Activated CD8-positive, alpha-beta memory T cell treated with anti-CD3 and anti-CD28 coated beads for 24 hours (primary cell): ENCODE data around the gene WHRN.

Source experiments
- DNase-seq: peaks from one replicate; pipeline ENCODE4 v3.0.0-alpha.2; 2020

WHRN gene

DNA sequence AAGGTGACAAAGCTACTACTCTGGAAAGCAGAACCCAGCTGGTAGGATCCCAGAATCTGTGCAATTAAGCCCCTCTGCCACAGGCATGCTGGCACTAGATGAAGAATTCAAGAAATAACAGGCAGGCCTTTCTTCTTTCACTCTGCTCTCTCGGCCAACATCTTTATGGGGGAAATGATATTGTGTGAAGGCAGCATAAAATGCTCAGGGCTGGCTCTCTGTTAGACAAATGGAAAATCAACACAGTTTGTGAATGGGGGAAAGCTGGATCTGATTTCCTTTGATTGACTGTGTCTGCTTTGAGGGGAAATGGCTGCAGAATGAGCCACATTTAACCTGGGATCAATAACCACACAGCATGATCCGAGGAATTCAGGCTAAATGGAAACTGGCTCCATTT is 88.4 kb downstream of the WHRN start:
- no peak for DNase-seq

DNA sequence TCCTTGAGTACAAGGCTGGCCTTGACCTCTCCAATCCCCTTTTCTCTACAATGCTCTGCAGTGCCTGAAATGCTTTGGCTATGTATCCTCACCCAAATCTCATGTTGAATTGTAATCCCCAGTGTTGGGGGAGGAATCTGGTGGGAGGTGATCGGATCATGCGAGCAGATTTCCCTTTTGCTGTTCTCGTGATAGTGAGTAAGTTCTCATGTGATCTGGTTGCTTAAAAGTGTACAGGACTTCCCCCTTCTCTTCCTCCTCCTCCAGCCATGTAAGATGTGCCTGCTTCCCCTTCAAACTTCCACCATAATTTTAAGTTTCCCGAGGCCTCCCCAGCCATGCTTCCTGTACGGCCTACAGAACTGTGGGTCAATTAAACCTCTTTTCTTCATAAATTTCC is 89.0 kb downstream of the WHRN start:
- no peak for DNase-seq

DNA sequence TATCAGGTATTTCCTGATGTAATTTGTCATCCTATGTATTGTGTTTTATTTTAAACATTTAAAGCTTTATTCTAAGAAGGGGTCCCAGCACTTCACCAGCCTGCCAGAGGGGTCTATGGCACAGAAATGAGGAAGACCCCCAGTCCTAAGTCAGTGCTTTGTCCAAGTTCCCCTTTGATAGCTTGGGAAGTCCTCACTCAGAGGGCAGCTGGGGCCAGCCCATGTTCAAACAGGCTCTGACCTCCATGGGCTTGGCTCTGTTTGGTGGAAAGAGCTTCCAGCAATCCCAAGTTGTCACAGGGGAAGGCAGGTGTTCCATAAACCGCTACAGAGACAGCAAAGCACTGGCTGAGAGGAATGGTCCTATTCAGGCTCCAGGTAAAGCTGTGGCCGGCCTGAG is 90.9 kb downstream of the WHRN start:
- no peak for DNase-seq

DNA sequence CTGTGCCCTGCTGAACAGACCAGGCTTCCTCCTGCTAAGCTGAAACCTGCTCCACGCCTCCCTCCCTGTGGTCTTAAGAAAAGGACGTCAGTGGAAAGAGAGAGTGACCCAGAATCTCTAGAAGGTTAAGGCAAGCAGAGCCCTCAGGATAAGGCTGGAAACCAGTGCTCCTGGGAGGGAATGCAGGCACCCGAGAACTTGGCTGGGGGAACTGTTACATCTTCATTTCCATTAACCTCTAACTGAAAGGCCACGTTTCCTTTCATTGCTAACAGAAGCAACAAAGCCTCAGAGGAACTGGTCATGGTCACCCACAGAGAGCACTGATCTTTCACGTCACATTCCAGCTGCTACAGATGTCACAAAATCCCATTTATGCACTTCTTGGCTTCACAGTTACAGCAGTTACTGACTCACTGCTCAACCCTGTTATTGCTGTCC is 91.4 kb downstream of the WHRN start:
- DNase-seq: no peak

GRCh38 chr9:114412048-114412683 is 93.1 kb downstream of the WHRN start:
- DNase-seq: no peak

DNA sequence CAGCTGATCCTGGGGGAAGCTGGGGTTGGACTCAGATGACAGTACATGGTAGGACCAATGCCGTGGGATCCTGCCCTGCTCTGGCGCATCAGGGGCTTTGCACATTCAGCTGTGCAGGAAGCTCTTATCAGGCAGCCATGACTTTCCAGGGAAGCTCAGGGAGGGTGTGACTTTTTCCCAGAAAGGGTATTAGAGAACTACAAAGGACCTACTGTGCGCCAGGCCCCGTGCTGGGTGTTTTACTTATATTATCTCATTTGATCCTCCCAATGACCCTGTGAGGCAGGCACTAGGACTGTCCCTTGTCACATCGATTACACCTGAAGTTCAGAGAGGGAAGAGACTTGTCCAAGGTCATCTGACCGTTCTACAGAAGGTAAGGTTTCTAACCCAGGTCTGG is 93.8 kb downstream of the WHRN start:
- no peak for DNase-seq

DNA sequence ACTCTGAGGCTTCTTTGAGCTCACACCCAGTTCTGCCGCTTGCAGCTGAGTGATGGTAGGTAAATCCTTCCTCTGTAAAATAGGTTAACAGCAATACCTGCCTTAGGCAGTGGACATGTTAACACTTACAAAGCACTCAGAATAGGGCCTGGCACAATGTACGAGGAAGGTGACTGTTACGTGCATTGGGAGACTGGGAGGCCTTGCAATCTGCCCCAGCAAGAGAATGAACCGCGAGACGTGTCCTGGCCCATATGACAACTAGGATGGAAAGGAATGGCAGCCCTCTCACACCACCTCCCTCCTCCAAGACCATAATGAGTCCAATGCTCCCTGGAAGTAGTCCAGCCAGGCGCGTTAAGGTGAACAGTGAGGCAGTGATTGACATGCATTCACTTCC is 94.4 kb downstream of the WHRN start:
- no peak for DNase-seq

- DNase-seq: no peak
These were observed 95.4 kb downstream of the WHRN start for GRCh38 chr9:114409842-114410241.

DNA sequence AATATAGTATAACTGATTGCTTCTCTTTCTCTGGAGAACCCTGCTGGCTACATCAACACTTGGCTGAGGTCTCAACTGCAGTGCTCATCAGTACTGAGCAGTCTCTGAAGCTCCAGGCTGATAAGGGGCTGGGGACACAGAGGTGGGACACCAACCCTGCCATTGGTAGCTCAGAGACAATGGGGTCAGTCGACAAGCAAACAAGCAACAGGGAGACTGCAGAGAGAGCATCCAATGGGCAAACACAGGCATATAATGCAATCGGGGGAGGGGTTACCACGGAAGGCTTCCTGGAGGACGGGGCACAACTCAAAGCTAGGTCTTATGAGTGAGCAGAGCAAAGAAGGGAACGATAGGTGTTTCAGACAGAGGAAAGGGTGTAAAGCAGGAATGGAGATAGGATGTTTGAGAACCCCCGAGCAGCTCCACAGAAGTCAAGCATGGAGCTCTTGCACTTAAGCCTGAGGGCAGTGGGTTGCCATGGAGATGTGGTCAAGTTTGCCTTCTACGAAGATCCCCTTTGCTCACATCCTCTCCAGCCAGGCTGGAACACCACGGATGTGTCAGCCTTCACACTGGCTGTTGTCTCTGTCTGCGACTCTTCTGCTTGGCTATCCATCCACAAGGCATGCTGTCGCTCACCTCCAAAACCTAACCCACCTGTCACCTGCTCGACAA is 96.0 kb downstream of the WHRN start:
- no peak for DNase-seq

GRCh38 chr9:114408645-114409044 is 96.6 kb downstream of the WHRN start:
- DNase-seq: no peak

DNA sequence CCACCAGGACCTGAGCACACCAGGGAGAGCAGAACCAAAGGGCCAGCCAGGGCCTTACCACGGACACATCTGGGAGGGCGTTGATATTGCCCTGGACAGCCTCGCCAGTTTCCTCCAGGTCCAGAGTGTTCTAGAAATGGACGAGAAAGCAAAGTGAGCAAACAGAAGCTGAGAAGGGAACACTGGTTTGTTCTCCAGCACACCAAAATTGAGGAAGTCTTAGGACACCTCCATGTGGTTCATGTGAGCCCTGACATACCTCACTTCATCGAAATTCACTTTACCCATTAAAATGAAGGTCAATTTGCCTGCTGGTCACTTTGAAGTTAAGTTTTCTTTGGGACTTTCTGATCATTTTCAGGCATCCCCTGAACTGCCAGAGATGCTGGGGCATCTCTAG is 97.4 kb downstream of the WHRN start:
- no peak for DNase-seq

DNA sequence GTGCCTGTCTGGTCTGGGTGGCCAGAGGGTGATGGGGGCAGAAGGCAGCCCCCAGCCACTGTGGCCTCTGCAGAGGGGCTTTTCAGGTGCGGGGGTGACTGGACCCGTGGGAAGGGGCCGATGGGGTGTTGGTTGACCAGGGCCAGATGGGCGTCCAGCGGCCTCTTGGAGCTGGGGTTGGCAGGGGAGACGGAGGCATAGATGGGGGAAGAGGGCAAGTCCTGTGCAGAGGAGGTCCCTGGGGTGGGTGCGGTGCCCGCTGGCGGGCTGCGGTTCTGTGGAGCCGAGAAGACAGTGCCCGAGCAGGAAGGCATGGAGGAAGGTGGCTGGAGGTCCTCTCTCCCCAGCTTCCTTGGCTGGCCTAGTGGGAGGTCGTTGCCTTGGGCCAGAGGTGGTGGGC is 98.8 kb downstream of the WHRN start:
- DNase-seq: no peak

DNA sequence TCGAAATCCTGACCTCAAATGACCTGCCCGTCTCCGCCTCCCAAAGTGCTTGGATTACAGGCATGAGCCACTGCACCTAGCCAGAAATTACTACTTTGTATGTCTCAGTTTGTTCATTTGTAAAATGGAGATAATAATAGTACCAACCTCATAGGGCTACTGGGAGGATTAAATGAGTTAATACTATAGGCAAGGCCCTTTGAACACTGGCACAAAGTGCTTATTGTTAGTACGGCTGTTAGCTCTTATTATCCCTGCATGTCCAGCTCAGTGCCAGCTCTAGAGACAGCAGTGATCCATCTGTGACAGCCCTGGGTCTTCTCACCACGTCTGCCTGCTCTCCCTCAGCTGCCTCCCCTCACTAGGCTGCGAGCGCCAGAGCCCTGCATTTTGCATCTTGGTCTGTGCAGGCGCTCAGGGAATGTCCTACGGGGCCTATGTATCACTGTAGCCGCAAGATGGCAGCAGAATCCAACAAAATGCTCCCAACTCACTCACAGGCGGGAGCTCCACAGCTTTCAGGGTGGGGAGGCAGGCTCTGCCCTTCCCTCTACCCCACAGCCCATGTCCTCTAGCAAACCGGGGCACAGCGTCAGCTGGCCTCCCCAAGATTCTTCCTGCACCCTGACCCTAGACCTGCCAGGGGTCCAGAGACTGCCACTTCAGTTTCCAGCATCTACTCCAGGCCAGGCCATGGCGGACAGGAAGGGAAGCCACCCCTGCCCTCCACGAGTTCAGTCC is 99.8 kb downstream of the WHRN start:
- DNase-seq: peak; percentile 89

DNA sequence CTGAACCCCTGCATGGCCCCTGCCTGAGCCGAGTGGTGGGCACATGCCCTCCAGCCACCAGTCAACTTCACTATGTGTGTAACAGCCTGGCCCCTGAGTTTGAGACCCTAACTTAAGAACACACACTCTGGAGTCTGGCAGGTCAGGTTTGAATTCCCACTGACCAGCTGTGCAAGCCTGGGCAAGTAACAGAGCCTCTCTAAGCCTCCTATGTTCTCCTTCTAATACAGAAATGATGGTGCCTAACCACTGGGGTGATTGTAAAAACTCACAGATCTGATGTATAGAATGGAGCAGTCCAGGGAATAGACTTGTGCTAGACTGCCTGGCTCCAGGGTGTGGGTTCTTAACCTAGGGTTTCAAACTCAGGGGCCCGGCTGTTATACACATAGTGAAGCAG is 100.7 kb downstream of the WHRN start:
- no peak for DNase-seq

GRCh38 chr9:114403153-114403756 is 102.0 kb downstream of the WHRN start:
- no peak for DNase-seq

DNA sequence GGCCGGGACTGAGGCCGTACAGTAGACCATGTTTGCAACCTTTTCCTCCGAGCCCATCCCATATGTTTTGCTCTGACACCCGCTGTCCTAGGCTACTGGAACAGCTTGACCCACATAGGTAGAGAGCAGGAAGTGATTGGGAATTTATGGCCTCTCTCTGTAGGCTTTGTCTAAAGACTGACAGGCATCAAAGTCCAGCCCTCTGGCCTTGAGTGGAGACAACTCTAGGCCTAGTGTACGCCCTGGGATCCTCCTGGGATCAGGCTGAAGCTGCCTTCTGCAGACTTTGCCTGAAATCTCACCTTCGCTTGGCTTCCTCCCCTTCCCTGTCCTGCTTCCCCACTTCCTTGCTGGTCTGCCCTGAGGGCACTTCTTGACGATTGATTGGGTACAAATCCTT is 103.9 kb downstream of the WHRN start:
- DNase-seq: no peak

DNA sequence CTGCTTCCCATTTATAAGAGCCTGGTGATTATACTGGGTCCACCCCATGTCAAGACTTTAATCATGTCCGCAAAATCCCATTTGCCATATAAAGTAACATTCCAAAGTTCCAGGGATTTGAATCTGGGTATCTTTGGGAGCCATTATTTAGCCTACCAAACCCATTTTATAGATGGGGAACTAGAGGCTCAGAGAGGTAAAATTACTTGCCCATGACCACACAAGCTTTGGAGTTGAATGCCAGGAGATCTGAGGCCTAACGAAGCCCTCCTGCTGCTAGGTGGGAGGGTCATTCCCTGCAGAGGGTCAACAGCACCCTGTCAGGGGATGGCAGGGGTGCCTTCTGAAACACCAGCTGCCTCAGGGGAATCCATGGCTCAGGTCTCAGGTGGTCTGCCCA is 104.5 kb downstream of the WHRN start:
- DNase-seq: no peak

- DNase-seq: no peak
These were observed 105.1 kb downstream of the WHRN start for GRCh38 chr9:114400219-114400618.

DNA sequence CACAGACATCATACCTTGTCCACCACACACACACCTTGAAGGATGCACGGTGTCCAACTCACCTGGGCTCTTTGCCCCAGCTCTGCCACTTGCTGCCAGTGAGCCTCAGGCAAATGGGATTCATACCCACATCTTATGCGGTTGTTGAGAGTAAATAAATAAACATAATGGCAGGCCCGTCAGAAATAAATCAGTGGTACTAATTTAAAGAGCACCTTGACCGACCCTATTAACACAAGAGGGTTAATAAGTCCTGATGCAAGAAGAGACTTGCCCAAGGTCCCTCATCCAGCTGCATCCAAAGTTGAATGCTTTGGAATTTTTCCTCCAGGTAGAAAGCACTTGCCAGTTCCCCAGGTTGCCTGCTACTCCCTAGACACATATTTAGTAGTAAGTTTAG is 105.9 kb downstream of the WHRN start:
- no peak for DNase-seq

- DNase-seq: peak; percentile 98
These were observed 107.2 kb downstream of the WHRN start for GRCh38 chr9:114397848-114398605.

DNA sequence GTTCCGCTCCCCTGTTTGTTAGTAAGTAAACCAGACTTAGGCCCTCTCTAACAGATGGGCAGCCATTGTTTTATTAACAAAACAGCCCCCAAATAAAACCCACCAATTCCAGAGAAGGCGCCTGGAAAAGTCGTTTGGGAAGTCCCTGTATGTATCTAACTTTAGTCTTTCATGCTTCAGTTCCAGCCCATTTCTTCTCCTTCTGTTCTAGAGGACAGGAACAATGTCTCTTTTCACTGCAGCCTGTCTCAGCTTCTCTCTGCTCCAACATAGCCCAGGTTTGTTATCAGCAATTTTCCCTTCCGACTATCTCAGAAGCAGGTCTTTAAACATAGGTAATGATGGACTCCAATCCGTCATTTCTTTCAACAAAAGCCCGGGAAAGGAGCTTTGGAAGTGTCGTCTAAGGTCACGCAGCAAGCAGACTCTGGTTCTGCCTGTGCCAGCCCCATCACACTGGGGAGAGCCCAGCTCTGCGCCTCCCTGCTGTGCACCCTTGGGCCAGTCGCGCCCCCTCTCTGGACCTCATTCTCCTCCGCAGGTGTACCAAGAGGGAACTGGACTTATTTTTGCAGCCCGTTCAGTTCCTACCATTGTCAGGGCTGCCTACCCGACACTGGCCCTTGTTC is 107.9 kb downstream of the WHRN start:
- no peak for DNase-seq

GRCh38 chr9:114396558-114397218 is 108.6 kb downstream of the WHRN start:
- no peak for DNase-seq
